IPS-NIHi11 (cell line): ENCODE data around the gene XRRA1.
"Not testable (repeated sequence)": the region's sequence is repeated elsewhere in the genome, so short reads cannot be mapped to it uniquely, and the experiment has no call there.

Experiments
- DNase-seq: peaks from one replicate; pipeline ENCODE4 v3.0.0; 2012; ENCODE audit warnings: mixed read lengths, low spot score

Gene XRRA1

GRCh38 chr11:74825596-74825995 is 123.3 kb downstream of the XRRA1 start:
- not testable (repeated sequence) for DNase-seq

DNA sequence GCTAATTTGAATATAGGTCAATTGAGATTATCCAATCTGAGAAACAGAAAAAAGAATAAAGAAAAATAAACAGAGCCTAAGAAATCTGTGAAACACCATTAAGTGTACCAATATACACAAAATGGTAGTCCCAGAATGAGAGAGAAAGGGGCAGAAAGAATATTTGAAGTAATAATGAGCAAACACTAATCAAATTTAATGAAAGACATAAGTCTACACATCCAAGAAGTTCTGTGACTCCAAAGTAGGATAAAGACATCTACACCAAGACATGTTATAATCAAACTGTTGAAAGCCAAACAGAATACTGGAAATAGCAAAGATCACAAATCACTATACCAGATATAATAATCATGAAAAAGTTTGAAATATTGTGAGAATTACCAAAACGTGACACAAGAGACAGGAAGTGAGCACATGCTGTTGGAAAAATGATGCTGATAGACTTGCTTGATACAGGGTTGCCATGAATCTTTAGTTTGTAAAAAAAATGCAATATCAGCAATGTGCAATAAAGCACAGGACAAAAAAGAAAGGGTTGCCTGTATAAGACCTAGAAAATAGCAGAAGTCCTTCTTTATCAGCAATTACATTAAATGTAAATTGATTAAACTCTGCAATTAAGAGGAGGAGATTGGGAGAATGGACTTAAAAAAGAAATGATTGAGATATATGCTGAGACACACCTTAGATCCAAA is 124.5 kb downstream of the XRRA1 start:
- no peak for DNase-seq

GRCh38 chr11:74822170-74822569 is 126.7 kb downstream of the XRRA1 start:
- DNase-seq = no peak

DNA sequence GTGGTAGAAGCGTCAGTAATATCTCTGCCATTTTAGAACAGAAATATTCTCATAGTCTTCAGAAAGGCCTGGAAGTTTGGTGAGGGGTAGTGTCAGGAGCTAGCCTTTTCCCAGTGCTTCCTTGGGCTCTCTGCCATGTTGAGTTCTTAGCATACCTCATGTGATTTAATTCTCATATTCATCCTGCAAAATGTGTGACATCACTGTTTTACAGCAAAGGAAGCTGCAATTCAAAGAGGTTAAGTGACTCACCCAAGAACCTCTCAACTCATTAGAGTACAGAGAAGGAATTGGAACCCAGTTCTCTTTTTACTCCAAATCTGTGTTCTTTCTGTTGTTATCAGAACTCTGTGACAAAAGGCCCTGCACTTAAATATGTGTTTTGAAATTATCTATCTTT is 128.1 kb downstream of the XRRA1 start:
- no peak for DNase-seq

DNA sequence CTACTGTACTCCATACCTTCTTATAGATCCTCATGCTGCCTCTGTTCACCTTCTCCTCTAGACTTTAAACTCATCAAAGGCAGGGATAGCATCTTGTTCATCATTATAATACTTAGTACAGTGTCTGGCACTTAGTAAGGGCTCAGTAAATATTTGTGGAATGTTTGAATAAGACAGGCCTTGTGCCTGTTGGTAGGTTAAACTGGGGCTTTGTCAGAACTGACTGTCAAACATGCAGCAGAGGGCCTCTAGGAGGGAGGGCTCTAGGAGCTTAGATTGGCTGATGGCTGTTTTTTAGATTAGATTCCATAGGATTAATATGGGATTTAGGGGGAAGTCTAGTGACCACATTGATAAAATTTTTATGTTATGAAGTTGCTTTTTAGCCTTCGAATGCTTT is 129.5 kb downstream of the XRRA1 start:
- DNase-seq = no peak

GRCh38 chr11:74818283-74818946 is 130.5 kb downstream of the XRRA1 start:
- DNase-seq = no peak

DNA sequence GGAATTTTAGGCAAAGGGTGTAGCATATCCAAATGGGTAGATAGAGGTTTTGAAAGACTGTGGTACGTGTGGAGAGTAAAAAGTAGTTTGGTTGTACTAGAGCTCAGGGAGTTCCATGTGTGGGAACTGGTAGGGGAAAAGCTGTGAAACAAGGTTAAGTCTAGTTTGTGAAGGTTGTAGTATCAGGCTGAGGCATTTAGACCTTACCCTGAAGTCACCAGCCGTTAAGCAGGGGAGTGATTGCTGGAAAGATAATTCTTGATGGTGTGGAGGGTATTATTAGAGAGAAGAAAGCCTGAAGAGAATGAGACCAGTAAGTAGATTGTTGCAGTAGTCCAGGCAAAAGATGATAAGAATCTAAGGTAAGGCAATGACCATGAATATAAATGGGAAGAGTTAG is 132.2 kb downstream of the XRRA1 start:
- DNase-seq = no peak

DNA sequence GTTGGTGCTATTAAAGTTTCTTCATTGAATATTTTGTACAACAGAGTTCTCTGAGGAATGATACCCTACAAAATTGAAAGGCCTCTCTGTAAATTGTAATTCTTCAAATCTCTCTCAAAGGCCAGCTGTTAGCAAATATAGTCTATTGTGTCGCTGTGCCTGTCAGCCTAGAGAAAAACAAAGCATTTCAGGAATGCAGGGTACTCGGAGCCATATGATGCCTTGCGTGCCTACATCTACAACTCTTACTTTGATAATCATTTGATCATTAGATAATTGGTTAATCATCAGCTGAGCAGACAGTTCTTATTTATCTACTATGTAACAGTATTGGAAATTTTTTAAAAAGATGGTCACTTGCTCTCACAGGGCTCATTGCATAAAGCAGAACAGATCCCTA is 132.9 kb downstream of the XRRA1 start:
- no peak for DNase-seq

- no peak for DNase-seq
These were observed 139.1 kb downstream of the XRRA1 start for GRCh38 chr11:74809801-74810200.

- no peak for DNase-seq
These were observed 142.6 kb downstream of the XRRA1 start for GRCh38 chr11:74806267-74806666.

GRCh38 chr11:74791333-74792100 is 157.4 kb downstream of the XRRA1 start:
- no peak for DNase-seq
